SK-N-SH (cell line): Measurements from ENCODE around the gene ANK2. TPM values are rescaled to one million over a fixed set of nuclear protein-coding genes. Genes with fewer than 3 reads are reported as not detected.

Experiments used
- CTCF ChIA-PET: fragments of 300-600, 350-600 bp; formaldehyde crosslinking; extraction: SDS; loops from one replicate; lab custom pipeline; 2021; lab: Yijun Ruan, JAX
- POLR2A ChIA-PET: fragments of 350-600 bp; sonication (Branson Sonifier 250); formaldehyde crosslinking; extraction: SDS; loops from one replicate; lab custom pipeline; 2020; ENCODE audit warnings: antibody characterized with exemption, inconsistent platforms; lab: Yijun Ruan, JAX
- DNase-seq: peaks from one replicate; pipeline ENCODE4 v3.0.0; 2012
- H2AFZ ChIP-seq: fragments of 200-600 bp; sonication (generic); 2 replicates; pipeline ENCODE4 v1.8.1; 2016; ENCODE audit warnings: antibody characterized with exemption, mild to moderate bottlenecking, low read depth
- H3F3A ChIP-seq: fragments of 200-600 bp; sonication (generic); replicated peaks from 2 replicates; pipeline ENCODE3; 2016; ENCODE audit warnings: antibody characterized with exemption, mild to moderate bottlenecking; ENCODE audit not compliant: insufficient read depth
- H3K27ac ChIP-seq, 2 experiments: fragments of 200-500 bp in 1 of 2; fragments of 200-600 bp in 1 of 2; sonication (Bioruptor generic) in 1 of 2; sonication (generic), shearing (Covaris generic) in 1 of 2; 2 replicates each; pipeline versions ENCODE4 v1.5.1 to v1.6.1; 2014 to 2016; ENCODE audit warnings: low read depth in 2 of 2, inconsistent platforms in 1 of 2, low read length in 1 of 2, mild to moderate bottlenecking in 1 of 2, mixed read lengths in 1 of 2
- H3K27me3 ChIP-seq: fragments of 200-600 bp; sonication (generic), shearing (Covaris generic); 2 replicates; pipeline ENCODE4 v1.6.1; 2016; ENCODE audit warnings: mixed run types; ENCODE audit not compliant: insufficient read depth
- H3K36me3 ChIP-seq, 2 experiments: fragments of 200-500 bp in 1 of 2; fragments of 200-600 bp in 1 of 2; sonication (Bioruptor generic) in 1 of 2; sonication (generic) in 1 of 2; replicated peaks in 1 of 2; 2 replicates each; pipeline versions ENCODE3 to v1.5.1; 2014 to 2016; ENCODE audit warnings: low read length in 1 of 2, mild to moderate bottlenecking in 1 of 2; ENCODE audit not compliant: insufficient read depth in 2 of 2, control insufficient read depth in 1 of 2
- H3K4me1 ChIP-seq, 2 experiments: fragments of 200-500 bp in 1 of 2; fragments of 200-600 bp in 1 of 2; sonication (Bioruptor generic) in 1 of 2; sonication (generic), shearing (Covaris generic) in 1 of 2; 2 replicates each; pipeline versions ENCODE4 v1.5.1 to v1.6.1; 2014 to 2016; ENCODE audit warnings: low read depth in 1 of 2, low read length in 1 of 2, mixed run types in 1 of 2; ENCODE audit not compliant: insufficient read depth in 2 of 2, control insufficient read depth in 1 of 2
- H3K4me2 ChIP-seq: fragments of 200-600 bp; sonication (generic), shearing (Covaris generic); 2 replicates; pipeline ENCODE4 v1.6.1; 2017; ENCODE audit warnings: mixed run types
- H3K4me3 ChIP-seq, 2 experiments: fragments of 200-500 bp in 1 of 2; fragments of 200-600 bp in 1 of 2; sonication (Bioruptor generic) in 1 of 2; sonication (generic), shearing (Covaris generic) in 1 of 2; 2 replicates each; pipeline versions ENCODE4 v1.5.1 to v1.8.1; 2014 to 2016; ENCODE audit warnings: low read depth in 2 of 2, inconsistent platforms in 1 of 2, low read length in 1 of 2, mild to moderate bottlenecking in 1 of 2, mixed read lengths in 1 of 2, moderate library complexity in 1 of 2
- H3K79me2 ChIP-seq: fragments of 200-600 bp; sonication (generic); 2 replicates; pipeline ENCODE4 v1.8.1; 2017; ENCODE audit warnings: mild to moderate bottlenecking; ENCODE audit not compliant: insufficient read depth
- H3K9ac ChIP-seq: fragments of 200-600 bp; sonication (generic); 2 replicates; pipeline ENCODE4 v1.6.1; 2017; ENCODE audit warnings: mixed run types
- H3K9me2 ChIP-seq: fragments of 200-600 bp; sonication (generic); 2 replicates; pipeline ENCODE4 v1.6.1; 2017; ENCODE audit warnings: mixed run types
- H3K9me3 ChIP-seq: fragments of 200-600 bp; sonication (generic); 2 replicates; pipeline ENCODE4 v1.6.1; 2017; ENCODE audit warnings: mixed run types, mild to moderate bottlenecking, moderate library complexity
- H4K20me1 ChIP-seq: fragments of 200-600 bp; sonication (generic); 2 replicates; pipeline ENCODE4 v1.6.1; 2017; ENCODE audit warnings: mild to moderate bottlenecking, mixed run types; ENCODE audit not compliant: insufficient read depth
- CHD2 ChIP-seq: fragments of 150-350 bp; IDR thresholded peaks from 2 replicates; pipeline ENCODE4 v1.6.1; 2018; ENCODE audit warnings: low read length; ENCODE audit not compliant: partially characterized antibody
- ELF1 ChIP-seq: IDR thresholded peaks from 2 replicates; pipeline ENCODE4 v1.4.0; 2012
- EZH2phosphoT487 ChIP-seq: fragments of 200-600 bp; sonication (generic); IDR thresholded peaks from 2 replicates; pipeline ENCODE4 v1.6.1; 2017; ENCODE audit warnings: low read depth, mixed run types, mild to moderate bottlenecking, antibody characterized with exemption, moderate library complexity, borderline replicate concordance
- FOSL2 ChIP-seq: IDR thresholded peaks from 2 replicates; pipeline ENCODE4 v1.4.0; 2012; ENCODE audit warnings: low read depth, mild to moderate bottlenecking, moderate library complexity, borderline replicate concordance
- FOXJ3 ChIP-seq: sonication (generic); formaldehyde crosslinking; IDR thresholded peaks from 2 replicates; pipeline ENCODE4 v1.5.1; 2020; ENCODE audit warnings: mild to moderate bottlenecking, missing genetic modification reagents
- FOXM1 ChIP-seq: IDR thresholded peaks from 2 replicates; pipeline ENCODE4 v1.4.0; 2012; ENCODE audit warnings: low read depth, mild to moderate bottlenecking
- GABPA ChIP-seq: IDR thresholded peaks from 2 replicates; pipeline ENCODE4 v1.4.0; 2012; ENCODE audit warnings: low read depth, mild to moderate bottlenecking
- GATA2 ChIP-seq: sonication (generic); formaldehyde crosslinking; IDR thresholded peaks from 2 replicates; pipeline ENCODE4 v1.5.0; 2020; ENCODE audit warnings: mild to moderate bottlenecking, missing genetic modification reagents
- MEF2A ChIP-seq: IDR thresholded peaks from 2 replicates; pipeline ENCODE4 v1.4.0; 2012; ENCODE audit warnings: low read depth, borderline replicate concordance
- MXI1 ChIP-seq: IDR thresholded peaks from 2 replicates; pipeline ENCODE4 v1.6.1; 2012; ENCODE audit warnings: mild to moderate bottlenecking, low read depth, low read length, improper control_type of control experiment
- NFIC ChIP-seq: IDR thresholded peaks from 2 replicates; pipeline ENCODE4 v1.4.0; 2012; ENCODE audit warnings: borderline replicate concordance
- POLR2AphosphoS5 ChIP-seq: IDR thresholded peaks from 2 replicates; pipeline ENCODE4 v1.6.1; 2012; ENCODE audit warnings: low read depth, low read length
- RAD21 ChIP-seq: IDR thresholded peaks from 2 replicates; pipeline ENCODE4 v1.6.1; 2012; ENCODE audit warnings: mild to moderate bottlenecking, low read length
- RCOR1 ChIP-seq: fragments of 150-350 bp; IDR thresholded peaks from 2 replicates; pipeline ENCODE4 v1.6.1; 2017; ENCODE audit warnings: antibody characterized with exemption, low read length
- RFX5 ChIP-seq: IDR thresholded peaks from 2 replicates; pipeline ENCODE4 v1.6.1; 2012; ENCODE audit warnings: mild to moderate bottlenecking, improper control_type of control experiment, low read length
- TCF12 ChIP-seq: IDR thresholded peaks from 2 replicates; pipeline ENCODE4 v1.4.0; 2012
- TEAD4 ChIP-seq: IDR thresholded peaks from 2 replicates; pipeline ENCODE4 v1.4.0; 2012; ENCODE audit warnings: mild to moderate bottlenecking, borderline replicate concordance; ENCODE audit not compliant: insufficient read depth
- USF1 ChIP-seq: IDR thresholded peaks from 2 replicates; pipeline ENCODE4 v1.4.0; 2012; ENCODE audit warnings: low read depth, borderline replicate concordance
- YY1 ChIP-seq: IDR thresholded peaks from 2 replicates; pipeline ENCODE4 v1.4.0; 2012; ENCODE audit warnings: low read depth, mild to moderate bottlenecking
- ZBTB33 ChIP-seq: IDR thresholded peaks from 2 replicates; pipeline ENCODE4 v1.4.0; 2012; ENCODE audit warnings: low read depth, borderline replicate concordance
- WGBS: methylation state at CpG from one replicate; pipeline ENCODE4 v1.1.6; 2017; ENCODE audit warnings: low lambda C conversion rate; 5-methylcytosine and 5-hydroxymethylcytosine counted together
- polyA plus RNA-seq, 3 experiments: library from polyadenylated mRNA; depleted of rRNA; stranded (reverse); fragments of >200 nt; gene quantifications; 2 replicates each; pipeline ENCODE4 v1.2.3, GENCODE V29; 2012
- TF ChIP-seq, protein P1 (sequence below): fragments of 150-350 bp; IDR thresholded peaks from 2 replicates; pipeline ENCODE4 v1.6.1; 2017; ENCODE audit warnings: antibody characterized with exemption, low read length, low read depth, borderline replicate concordance

The ANK2 gene
- polyA plus RNA-seq, 1 of the 3 experiments (the other 2 are of a cell fraction), result 0.69 TPM

- CTCF ChIA-PET, result interaction anchor here (0.8 to 0.9 kb wide), 2 partner anchors 222 to 395 kb away, joined by 3 to 5 read pairs; no protein-coding TSS in a partner anchor
- Histone ChIP-seq H3K9ac (no peak overlapping the region), H3K4me2 (no peak overlapping the region), H3K79me2 (no peaks in the 10 kb centered on the region), H3K9me3 (no peaks in the 10 kb centered on the region), H3K36me3 (no peaks in the 10 kb centered on the region), H3K27ac (no peak overlapping the region), H3K9me2 (no peaks in the 10 kb centered on the region), H3F3A (no peaks in the 10 kb centered on the region), H2AFZ (no peak overlapping the region), H4K20me1 (no peaks in the 10 kb centered on the region), H3K4me1 (no peaks in the 10 kb centered on the region), H3K27me3 (no peaks in the 10 kb centered on the region), H3K4me3 (no peak overlapping the region)
- no peak for TF ChIP-seq TCF12
- no peak for TF ChIP-seq FOXJ3 (CRISPR knock-in tag)
- TF ChIP-seq RCOR1, result no peak
- TF ChIP-seq NFIC, result no peak
- TF ChIP-seq, protein P1, sequence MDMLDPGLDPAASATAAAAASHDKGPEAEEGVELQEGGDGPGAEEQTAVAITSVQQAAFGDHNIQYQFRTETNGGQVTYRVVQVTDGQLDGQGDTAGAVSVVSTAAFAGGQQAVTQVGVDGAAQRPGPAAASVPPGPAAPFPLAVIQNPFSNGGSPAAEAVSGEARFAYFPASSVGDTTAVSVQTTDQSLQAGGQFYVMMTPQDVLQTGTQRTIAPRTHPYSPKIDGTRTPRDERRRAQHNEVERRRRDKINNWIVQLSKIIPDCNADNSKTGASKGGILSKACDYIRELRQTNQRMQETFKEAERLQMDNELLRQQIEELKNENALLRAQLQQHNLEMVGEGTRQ, result no peak
- no peak for TF ChIP-seq MEF2A
- TF ChIP-seq GABPA, result no peak
- no peak for TF ChIP-seq TEAD4
- TF ChIP-seq FOSL2, result no peak
- no peak for TF ChIP-seq GATA2
- TF ChIP-seq ELF1, result no peak
- TF ChIP-seq EZH2phosphoT487, result no peak
- no peak for TF ChIP-seq RAD21
- TF ChIP-seq CHD2, result no peak
- no peak for TF ChIP-seq ZBTB33
- no peak for TF ChIP-seq USF1
- no peak for DNase-seq
- POLR2A ChIA-PET, result no interaction called here
- 75% methylated on average over 3 of the region's 3 CpGs for WGBS
These were observed 111.1 kb downstream of the ANK2 start for GRCh38 chr4:113160548-113160947.

GRCh38 chr4:113162089-113162488 is 112.6 kb downstream of the ANK2 start:
- H3K79me2 ChIP-seq, result no peaks in the 10 kb centered on the region
- no peaks in the 10 kb centered on the region for H3K9me3 ChIP-seq
- WGBS, result 93% methylated on average over 1 of the region's 1 CpG
- no peak overlapping the region for H3K9ac ChIP-seq
- H3F3A ChIP-seq, result no peaks in the 10 kb centered on the region
- H3K4me2 ChIP-seq, result no peak overlapping the region
- H3K4me3 ChIP-seq, result no peak overlapping the region
- no peaks in the 10 kb centered on the region for H3K9me2 ChIP-seq
- H3K36me3 ChIP-seq, result no peaks in the 10 kb centered on the region
- ChIA-PET CTCF (interaction anchor here (0.9 to 1.4 kb wide), 2 partner anchors 9 to 44 kb away, joined by 3 to 5 read pairs; no protein-coding TSS in a partner anchor), POLR2A (no interaction called here)
- no peak overlapping the region for H3K27ac ChIP-seq
- no peaks in the 10 kb centered on the region for H3K27me3 ChIP-seq
- no peak for DNase-seq
- TF ChIP-seq ZBTB33 (no peak), MEF2A (no peak), RAD21 (no peak), RCOR1 (no peak), FOSL2 (no peak), YY1 (no peak), RFX5 (no peak), MXI1 (no peak), POLR2AphosphoS5 (no peak), FOXM1 (no peak), NFIC (no peak)
- no peak overlapping the region for H2AFZ ChIP-seq
- H3K4me1 ChIP-seq, result no peaks in the 10 kb centered on the region
- no peaks in the 10 kb centered on the region for H4K20me1 ChIP-seq
